Vagina (tissue), 2 donors: Measurements from ENCODE around the gene NFE2L2.

Experiments used
- CTCF ChIP-seq, 3 experiments: fragments of 450-650 bp in 2 of 3; fragments of 200-600 bp in 1 of 3; sonication (generic) in 1 of 3; IDR thresholded peaks; one replicate each; pipeline ENCODE4 v1.5.1; 2017 to 2019; ENCODE audit warnings: antibody characterized with exemption in 3 of 3, mild to moderate bottlenecking in 2 of 3, moderate library complexity in 2 of 3
- POLR2A ChIP-seq, 2 donors: fragments of 450-650 bp; IDR thresholded peaks; one replicate each; pipeline ENCODE4 v1.6.1; 2017; ENCODE audit warnings: antibody characterized with exemption in 2 of 2, mild to moderate bottlenecking in 2 of 2, moderate library complexity in 2 of 2

- no peak for TF ChIP-seq CTCF (IDR thresholded peaks at IDR 0.05)
- TF ChIP-seq POLR2A (IDR thresholded peaks at IDR 0.05) = no peak
Measured at GRCh38 chr2:177295484-177295883, 31.0 kb upstream of the NFE2L2 start.
